ENCODE results near the gene EVI2A.

DNA sequence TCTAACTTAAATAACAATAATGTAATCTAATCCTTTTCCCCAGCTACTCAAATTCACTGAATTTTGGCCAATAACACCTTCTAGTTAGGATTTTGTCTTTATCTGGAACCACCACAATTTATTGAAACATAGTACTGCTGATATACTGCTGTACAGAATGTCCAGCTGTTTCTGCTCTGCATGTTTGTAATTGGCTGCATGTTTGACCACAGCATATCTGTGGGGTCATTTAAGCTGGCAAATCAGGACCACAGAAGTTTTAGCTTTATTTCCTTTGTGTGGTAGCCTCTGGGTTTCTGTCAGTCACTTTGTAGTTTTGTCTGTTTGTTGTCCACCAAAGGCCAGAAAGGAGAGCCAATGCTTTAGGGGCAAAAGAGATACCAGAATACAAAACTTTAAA, 47.8 kb upstream of the EVI2A start:
- TF ChIP-seq, protein P1, sequence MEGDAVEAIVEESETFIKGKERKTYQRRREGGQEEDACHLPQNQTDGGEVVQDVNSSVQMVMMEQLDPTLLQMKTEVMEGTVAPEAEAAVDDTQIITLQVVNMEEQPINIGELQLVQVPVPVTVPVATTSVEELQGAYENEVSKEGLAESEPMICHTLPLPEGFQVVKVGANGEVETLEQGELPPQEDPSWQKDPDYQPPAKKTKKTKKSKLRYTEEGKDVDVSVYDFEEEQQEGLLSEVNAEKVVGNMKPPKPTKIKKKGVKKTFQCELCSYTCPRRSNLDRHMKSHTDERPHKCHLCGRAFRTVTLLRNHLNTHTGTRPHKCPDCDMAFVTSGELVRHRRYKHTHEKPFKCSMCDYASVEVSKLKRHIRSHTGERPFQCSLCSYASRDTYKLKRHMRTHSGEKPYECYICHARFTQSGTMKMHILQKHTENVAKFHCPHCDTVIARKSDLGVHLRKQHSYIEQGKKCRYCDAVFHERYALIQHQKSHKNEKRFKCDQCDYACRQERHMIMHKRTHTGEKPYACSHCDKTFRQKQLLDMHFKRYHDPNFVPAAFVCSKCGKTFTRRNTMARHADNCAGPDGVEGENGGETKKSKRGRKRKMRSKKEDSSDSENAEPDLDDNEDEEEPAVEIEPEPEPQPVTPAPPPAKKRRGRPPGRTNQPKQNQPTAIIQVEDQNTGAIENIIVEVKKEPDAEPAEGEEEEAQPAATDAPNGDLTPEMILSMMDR (IDR thresholded peaks at IDR 0.05; ENCODE audit: borderline replicate concordance, extremely low read depth, low read length, poor library complexity, severe bottlenecking): no peak
- TF ChIP-seq EZH2 (IDR thresholded peaks at IDR 0.05; ENCODE audit: borderline replicate concordance, low read depth, low read length, severe bottlenecking): no peak
